DOHH2 (cell line): Measurements from ENCODE around the gene ZFYVE26.
A peak's percentile ranks its signal among the peaks of the same experiment; 100 is the strongest.
"Not testable (repeated sequence)": the region's sequence is repeated elsewhere in the genome, so short reads cannot be mapped to it uniquely, and the experiment has no call there.

Source experiments
- H3F3A ChIP-seq: fragments of 200-600 bp; sonication (generic), shearing (Covaris generic); 2 replicates; pipeline ENCODE4 v1.6.0; 2016; ENCODE audit warnings: antibody characterized with exemption, mild to moderate bottlenecking; ENCODE audit not compliant: control insufficient read depth, insufficient read depth
- H3K27ac ChIP-seq: fragments of 200-600 bp; sonication (generic); 2 replicates; pipeline ENCODE4 v1.5.1; 2014; ENCODE audit warnings: low read depth, mild to moderate bottlenecking, low read length, moderate library complexity
- H3K27me3 ChIP-seq: fragments of 200-600 bp; sonication (generic); 2 replicates; pipeline ENCODE4 v1.6.1; 2014; ENCODE audit warnings: mild to moderate bottlenecking, low read length, mixed read lengths; ENCODE audit not compliant: control insufficient read depth
- H3K36me3 ChIP-seq: fragments of 200-600 bp; sonication (generic); 2 replicates; pipeline ENCODE4 v1.6.1; 2014; ENCODE audit warnings: mild to moderate bottlenecking, low read length, moderate library complexity, mixed read lengths; ENCODE audit not compliant: control insufficient read depth
- H3K4me1 ChIP-seq: fragments of 200-600 bp; sonication (generic); 2 replicates; pipeline ENCODE4 v1.6.1; 2014; ENCODE audit warnings: mild to moderate bottlenecking, low read length, mixed read lengths; ENCODE audit not compliant: control insufficient read depth
- H3K4me2 ChIP-seq: fragments of 200-600 bp; sonication (generic); 2 replicates; pipeline ENCODE4 v1.6.0; 2014; ENCODE audit warnings: mild to moderate bottlenecking, low read length, moderate library complexity
- H3K4me3 ChIP-seq: fragments of 200-600 bp; sonication (generic); 2 replicates; pipeline ENCODE4 v1.5.1; 2014; ENCODE audit warnings: mild to moderate bottlenecking, low read length, mixed read lengths
- H3K79me2 ChIP-seq: fragments of 200-600 bp; sonication (generic); 2 replicates; pipeline ENCODE4 v1.6.1; 2014; ENCODE audit warnings: mild to moderate bottlenecking, low read length, mixed read lengths; ENCODE audit not compliant: control insufficient read depth
- H3K9me2 ChIP-seq: fragments of 200-600 bp; sonication (generic); replicated peaks from 2 replicates; pipeline ENCODE4 v1.6.1; 2014; ENCODE audit warnings: mild to moderate bottlenecking, low read length, mixed read lengths; ENCODE audit not compliant: control insufficient read depth
- H3K9me3 ChIP-seq: fragments of 200-600 bp; sonication (generic); 2 replicates; pipeline ENCODE4 v1.6.1; 2014; ENCODE audit warnings: antibody characterized with exemption, low read length, mixed read lengths; ENCODE audit not compliant: control insufficient read depth, insufficient read depth
- H4K20me1 ChIP-seq: fragments of 200-600 bp; sonication (generic); 2 replicates; pipeline ENCODE4 v1.6.0; 2014; ENCODE audit warnings: low read depth, mild to moderate bottlenecking, antibody characterized with exemption, low read length, moderate library complexity; ENCODE audit not compliant: control insufficient read depth, insufficient read depth
- CTCF ChIP-seq: fragments of 200-600 bp; sonication (generic); IDR thresholded peaks from one replicate; pipeline ENCODE4 v1.5.1; 2014; ENCODE audit warnings: antibody characterized with exemption, mild to moderate bottlenecking, low read depth, low read length; ENCODE audit not compliant: poor library complexity, severe bottlenecking
- EZH2phosphoT487 ChIP-seq: fragments of 200-600 bp; sonication (generic); IDR thresholded peaks from 2 replicates; pipeline ENCODE4 v1.6.1; 2017; ENCODE audit warnings: borderline replicate concordance, mild to moderate bottlenecking, antibody characterized with exemption, low read length, moderate library complexity, mixed read lengths

The ZFYVE26 gene

GRCh38 chr14:67704484-67705089, 111.8 kb downstream of the ZFYVE26 start:
- Histone ChIP-seq H3K36me3 (no peaks in the 10 kb centered on the region), H4K20me1 (no peaks in the 10 kb centered on the region), H3K79me2 (no peaks in the 10 kb centered on the region), H3K9me2 (no peaks in the 10 kb centered on the region), H3K27ac (no peak overlapping the region), H3K4me2 (no peak overlapping the region; the same call in 1 of the 2 replicates), H3K4me1 (peaks cover 5% of the 10 kb centered on the region), H3K4me3 (no peak overlapping the region), H3K27me3 (peaks cover 3% of the 10 kb centered on the region; the same call in 1 of the 2 replicates), H3K9me3 (peaks cover 10% of the 10 kb centered on the region), H3F3A (no peaks in the 10 kb centered on the region)
- TF ChIP-seq CTCF (peak; percentile 68), EZH2phosphoT487 (no peak)

- Histone ChIP-seq H3K4me3 (no peak overlapping the region), H3F3A (no peaks in the 10 kb centered on the region), H3K9me2 (no peaks in the 10 kb centered on the region), H3K79me2 (no peaks in the 10 kb centered on the region), H4K20me1 (no peaks in the 10 kb centered on the region), H3K9me3 (peaks cover 7% of the 10 kb centered on the region), H3K4me2 (no peak overlapping the region; the same call in 1 of the 2 replicates), H3K27me3 (peaks cover 3% of the 10 kb centered on the region; the same call in 1 of the 2 replicates), H3K4me1 (peaks cover 5% of the 10 kb centered on the region), H3K27ac (no peak overlapping the region), H3K36me3 (no peaks in the 10 kb centered on the region)
- TF ChIP-seq EZH2phosphoT487 (no peak), CTCF (no peak)
Measured at GRCh38 chr14:67703997-67704396, 112.4 kb downstream of the ZFYVE26 start.

GRCh38 chr14:67701492-67701891, 114.9 kb downstream of the ZFYVE26 start, which contains the start of gene RDH12:
Gene RDH12, plus strand, starts transcription at chr14:67701886. Its CDS starts 20,757 bp downstream, at chr14:67722643.
- H4K20me1 ChIP-seq, H3K4me2 ChIP-seq, H3F3A ChIP-seq, H3K36me3 ChIP-seq, H3K9me2 ChIP-seq, H3K4me1 ChIP-seq, H3K4me3 ChIP-seq, H3K27me3 ChIP-seq, H3K79me2 ChIP-seq, H3K9me3 ChIP-seq, H3K27ac ChIP-seq: not testable (repeated sequence)

- Histone ChIP-seq H3F3A (no peaks in the 10 kb centered on the region), H3K4me1 (peaks cover 6% of the 10 kb centered on the region), H3K27me3 (no peaks in the 10 kb centered on the region), H3K9me3 (no peaks in the 10 kb centered on the region), H3K27ac (no peak overlapping the region), H3K9me2 (no peaks in the 10 kb centered on the region), H4K20me1 (peaks cover 3% of the 10 kb centered on the region; the same call in 1 of the 2 replicates), H3K4me3 (no peak overlapping the region), H3K79me2 (peaks cover 23% of the 10 kb centered on the region), H3K36me3 (peaks cover 13% of the 10 kb centered on the region), H3K4me2 (no peak overlapping the region)
- TF ChIP-seq EZH2phosphoT487 (no peak), CTCF (no peak)
Measured at GRCh38 chr14:67698179-67698578, 118.2 kb downstream of the ZFYVE26 start.
